Measurements from ENCODE around the gene BMPER. TPM values are rescaled to one million over a fixed set of nuclear protein-coding genes. Genes with fewer than 3 reads are reported as not detected.

BMPER gene
- total and polyA plus RNA-seq, 2 experiments from 2014 or later = 40.5 to 97.3 TPM

DNA sequence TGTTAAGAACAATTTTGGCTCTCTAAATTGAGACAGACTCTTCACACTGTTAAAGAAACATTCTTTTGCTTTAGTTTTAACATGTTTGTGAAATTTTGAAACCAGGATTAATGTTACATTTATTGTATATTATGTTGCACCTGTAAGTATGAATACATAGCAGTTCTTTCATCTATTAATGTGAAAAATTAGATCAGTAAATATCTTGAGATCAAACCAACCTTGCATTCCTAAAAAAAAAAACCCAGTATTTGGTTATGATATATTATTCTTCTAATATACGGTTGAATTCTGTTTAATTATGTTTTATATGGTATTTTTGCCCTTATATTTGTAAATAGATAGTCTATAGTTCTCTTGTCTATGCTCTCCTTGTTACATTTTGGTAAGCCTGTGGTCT lies 219.4 kb downstream of the BMPER start:
- H4K20me1 ChIP-seq (ENCODE audit: insufficient read depth) = no peaks in the 10 kb centered on the region

DNA sequence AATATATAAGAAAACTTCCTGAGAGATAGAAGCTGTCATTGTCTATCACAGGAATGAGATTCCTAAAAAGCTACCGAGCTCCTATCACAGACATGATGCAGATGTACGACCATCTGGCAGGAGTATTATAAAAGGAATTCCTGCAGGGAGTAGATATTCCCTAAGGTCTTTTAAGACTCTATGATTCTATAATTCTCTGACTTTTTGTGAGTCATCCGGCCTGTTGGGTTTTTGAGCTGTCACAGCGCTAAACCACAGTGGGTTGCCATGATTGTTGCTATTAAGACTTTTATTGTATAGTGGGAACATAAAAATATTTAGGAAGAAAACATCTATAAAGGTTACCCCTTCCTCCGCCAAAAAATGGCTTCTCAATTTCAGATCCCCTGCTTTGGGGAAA lies 223.4 kb downstream of the BMPER start:
- peaks cover 23% of the 10 kb centered on the region for H3K4me1 ChIP-seq (ENCODE audit: insufficient read depth)
- H4K20me1 ChIP-seq (ENCODE audit: insufficient read depth) = no peaks in the 10 kb centered on the region
- TF ChIP-seq EZH2phosphoT487 (IDR thresholded peaks at IDR 0.05; ENCODE audit: insufficient read depth, low read depth) (no peak), EZH2 (IDR thresholded peaks at IDR 0.05; ENCODE audit: insufficient read depth, poor library complexity, severe bottlenecking) (no peak)
- H3K36me3 ChIP-seq (ENCODE audit: low read depth) = peaks cover 17% of the 10 kb centered on the region
- 44 to 50% methylated on average over 5 of the region's 5 CpGs for WGBS, 2 experiments (ENCODE audit: low coverage in 1 of 2, low lambda C conversion rate in 2 of 2, missing lambda C conversion rate in 2 of 2)
- no peak overlapping the region for H3K9ac ChIP-seq
- no peak overlapping the region for H3K27ac ChIP-seq
- H3K9me3 ChIP-seq (ENCODE audit: low read depth) = peaks cover 3% of the 10 kb centered on the region
- peak; percentile 83 for DNase-seq
- in situ Hi-C loops (cut with MboI) = no loop called here
- peaks cover 10% of the 10 kb centered on the region for H3F3A ChIP-seq (ENCODE audit: insufficient read depth)
- H3K4me2 ChIP-seq (ENCODE audit: unreplicated experiment) = no peak overlapping the region
- H3K4me3 ChIP-seq = no peak overlapping the region
- H2AFZ ChIP-seq = no peak overlapping the region
- no peaks in the 10 kb centered on the region for H3K9me2 ChIP-seq (ENCODE audit: insufficient read depth)
- peaks cover 31% of the 10 kb centered on the region; the same call in 1 of the 2 replicates for H3K79me2 ChIP-seq (ENCODE audit: insufficient read depth)
- no peaks in the 10 kb centered on the region for H3K27me3 ChIP-seq (replicated peaks; ENCODE audit: insufficient read depth)

More for the DNA sequence above, 219.4 kb downstream of the BMPER start:
- Histone ChIP-seq H2AFZ (no peak overlapping the region), H3K9me3 (ENCODE audit: low read depth) (peaks cover 3% of the 10 kb centered on the region), H3K9ac (no peak overlapping the region), H3K79me2 (ENCODE audit: insufficient read depth) (peaks cover 27% of the 10 kb centered on the region; the same call in 1 of the 2 replicates), H3K36me3 (ENCODE audit: low read depth) (peaks cover 21% of the 10 kb centered on the region), H3K4me3 (no peak overlapping the region), H3K9me2 (ENCODE audit: insufficient read depth) (no peaks in the 10 kb centered on the region), H3K27ac (no peak overlapping the region), H3K4me2 (ENCODE audit: unreplicated experiment) (no peak overlapping the region), H3K27me3 (replicated peaks; ENCODE audit: insufficient read depth) (no peaks in the 10 kb centered on the region), H3K4me1 (ENCODE audit: insufficient read depth) (peaks cover 12% of the 10 kb centered on the region), H3F3A (ENCODE audit: insufficient read depth) (no peaks in the 10 kb centered on the region)
- no peak for DNase-seq
- in situ Hi-C loops (cut with MboI) = no loop called here
- TF ChIP-seq EZH2phosphoT487 (IDR thresholded peaks at IDR 0.05; ENCODE audit: insufficient read depth, low read depth) (no peak), EZH2 (IDR thresholded peaks at IDR 0.05; ENCODE audit: insufficient read depth, poor library complexity, severe bottlenecking) (no peak)
- 0 to 9% methylated on average over 1 of the region's 1 CpG for WGBS, 2 experiments (ENCODE audit: low coverage in 1 of 2, low lambda C conversion rate in 2 of 2, missing lambda C conversion rate in 2 of 2)

DNA sequence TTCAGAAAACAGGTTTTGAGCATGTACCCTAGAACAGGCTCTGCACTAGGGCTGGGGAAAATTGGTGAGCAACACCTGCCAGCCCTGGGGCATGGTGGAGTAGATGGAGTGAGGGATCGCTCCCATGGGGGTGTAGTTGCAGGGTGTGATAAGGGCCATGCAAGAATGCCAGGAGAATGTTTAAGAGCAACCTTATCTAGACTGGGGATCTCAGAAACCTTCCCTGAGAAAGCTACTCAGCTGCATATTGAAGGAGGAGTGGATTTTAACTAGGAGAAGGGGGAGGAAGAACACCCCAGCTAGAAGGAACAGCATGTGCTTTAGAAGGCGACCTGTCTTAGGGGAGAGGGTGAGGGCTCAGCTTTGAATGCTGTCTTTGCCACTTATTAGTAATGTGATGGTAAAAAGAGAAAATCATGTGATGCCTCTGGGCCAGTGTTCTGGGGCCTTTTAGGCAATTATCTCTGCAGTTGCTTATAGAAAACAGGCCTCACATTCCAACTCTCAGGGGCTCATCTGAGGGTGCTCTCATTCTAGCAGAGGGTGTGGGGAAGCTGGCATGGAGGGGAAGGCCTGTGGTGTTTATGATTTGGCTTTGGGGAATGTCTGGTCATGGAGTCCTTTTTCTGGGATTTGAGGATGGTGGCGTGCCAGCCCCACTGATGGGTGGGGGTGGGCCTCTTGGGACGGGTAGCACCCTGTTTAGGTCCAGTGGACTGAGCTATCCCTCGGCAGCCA lies 225.4 kb downstream of the BMPER start:
- no peak for TF ChIP-seq EZH2phosphoT487 (IDR thresholded peaks at IDR 0.05; ENCODE audit: insufficient read depth, low read depth)
- no peak for TF ChIP-seq EZH2 (IDR thresholded peaks at IDR 0.05; ENCODE audit: insufficient read depth, poor library complexity, severe bottlenecking)
- Histone ChIP-seq H3K27me3 (replicated peaks; ENCODE audit: insufficient read depth) (no peaks in the 10 kb centered on the region), H3K79me2 (ENCODE audit: insufficient read depth) (peaks cover 39% of the 10 kb centered on the region), H2AFZ (no peak overlapping the region), H3K27ac (no peak overlapping the region), H3K9ac (no peak overlapping the region), H3K4me2 (ENCODE audit: unreplicated experiment) (no peak overlapping the region), H3K9me3 (ENCODE audit: low read depth) (no peaks in the 10 kb centered on the region), H4K20me1 (ENCODE audit: insufficient read depth) (no peaks in the 10 kb centered on the region), H3K4me3 (no peak overlapping the region), H3F3A (ENCODE audit: insufficient read depth) (peaks cover 30% of the 10 kb centered on the region), H3K9me2 (ENCODE audit: insufficient read depth) (no peaks in the 10 kb centered on the region), H3K4me1 (ENCODE audit: insufficient read depth) (peaks cover 43% of the 10 kb centered on the region), H3K36me3 (ENCODE audit: low read depth) (0 out of 2 replicates have a peak, but pooled peaks cover under 1% of the 10 kb centered on the region)
- in situ Hi-C loops (cut with MboI) = no loop called here
- WGBS, 2 experiments (ENCODE audit: low coverage in 1 of 2, low lambda C conversion rate in 2 of 2, missing lambda C conversion rate in 2 of 2) = 66 to 84% methylated on average over 5 of the region's 5 CpGs
- DNase-seq = no peak

DNA sequence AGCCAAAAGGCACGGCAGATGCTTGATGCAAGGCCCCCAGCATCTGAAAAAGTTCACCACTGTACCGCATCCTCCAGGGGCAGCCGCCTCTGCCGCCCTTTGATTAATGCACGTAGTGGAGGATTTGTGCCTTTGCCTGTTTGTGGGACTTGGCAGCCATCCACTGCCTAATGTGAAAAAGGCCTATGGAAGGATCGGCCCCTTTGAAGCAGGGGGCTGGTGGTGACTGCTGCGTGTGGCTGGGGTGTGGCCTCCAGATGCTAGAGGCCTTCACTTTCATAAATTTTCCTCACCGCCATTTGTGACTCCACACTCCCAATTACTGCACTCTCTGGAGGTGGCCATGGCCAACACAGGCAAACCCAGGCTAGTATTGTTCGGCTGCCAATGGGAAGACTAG lies 226.0 kb downstream of the BMPER start:
- Histone ChIP-seq H3K27ac (no peak overlapping the region), H3K4me2 (ENCODE audit: unreplicated experiment) (no peak overlapping the region), H3K9me2 (ENCODE audit: insufficient read depth) (no peaks in the 10 kb centered on the region), H3K4me1 (ENCODE audit: insufficient read depth) (peaks cover 49% of the 10 kb centered on the region), H3K9ac (no peak overlapping the region), H3K36me3 (ENCODE audit: low read depth) (no peaks in the 10 kb centered on the region), H3K9me3 (ENCODE audit: low read depth) (no peaks in the 10 kb centered on the region), H3K4me3 (no peak overlapping the region), H3F3A (ENCODE audit: insufficient read depth) (peaks cover 31% of the 10 kb centered on the region), H4K20me1 (ENCODE audit: insufficient read depth) (no peaks in the 10 kb centered on the region), H2AFZ (no peak overlapping the region), H3K27me3 (replicated peaks; ENCODE audit: insufficient read depth) (no peaks in the 10 kb centered on the region), H3K79me2 (ENCODE audit: insufficient read depth) (peaks cover 40% of the 10 kb centered on the region)
- TF ChIP-seq EZH2phosphoT487 (IDR thresholded peaks at IDR 0.05; ENCODE audit: insufficient read depth, low read depth) = no peak
- TF ChIP-seq EZH2 (IDR thresholded peaks at IDR 0.05; ENCODE audit: insufficient read depth, poor library complexity, severe bottlenecking) = no peak
- WGBS, 2 experiments (ENCODE audit: low coverage in 1 of 2, low lambda C conversion rate in 2 of 2, missing lambda C conversion rate in 2 of 2) = 78 to 81% methylated on average over 9 of the region's 9 CpGs
- DNase-seq = no peak
- in situ Hi-C loops (cut with MboI) = no loop called here
